K562 (cell line): ENCODE results near the gene TCF12. TPM values are rescaled to one million over a fixed set of nuclear protein-coding genes. Genes with fewer than 3 reads are reported as not detected.

Experiments used
- ATAC-seq: fragments of 200-7000 bp; cut with Tn5 transposase; 3 replicates; pipeline ENCODE4 v1.9.1; 2020; ENCODE audit warnings: moderate library complexity
- BruUV-seq: library from RNA; stranded (reverse); fragments of 400-500 nt; replicated peaks from 2 replicates; lab custom pipeline; 2021; lab: Mats Ljungman, UMichigan
- CTCF ChIA-PET: fragments of 300-600 bp; formaldehyde crosslinking; extraction: SDS; loops from one replicate; lab custom pipeline; 2021; ENCODE audit warnings: low intra/inter-chr PET ratio; lab: Yijun Ruan, JAX
- POLR2A ChIA-PET: fragments of 300-600, 350-650 bp; sonication (Branson Sonifier 250); formaldehyde crosslinking; extraction: SDS; loops from one replicate; lab custom pipeline; 2021; ENCODE audit warnings: antibody characterized with exemption, inconsistent platforms; lab: Yijun Ruan, JAX
- DNase-seq, 4 experiments: peaks; one replicate each; pipeline versions ENCODE4 v3.0.0 to v3.0.0-alpha.2; 2011 to 2018; ENCODE audit warnings: low spot score in 3 of 4, mixed read lengths in 3 of 4; ENCODE audit errors: extremely low read depth in 1 of 4
- FAIRE-seq: peaks from 2 replicates; lab custom pipeline; 2011; peaks lifted over from hg19 to GRCh38; lab: Jason Lieb, UNC
- H2AFZ ChIP-seq: 2 replicates; pipeline ENCODE4 v1.6.0; 2011; ENCODE audit warnings: low read depth, low read length, control low read depth, inconsistent platforms
- H3K27ac ChIP-seq: fragments of 200-600 bp; 3 replicates; pipeline ENCODE4 v1.8.0; 2011; ENCODE audit warnings: low read depth, mild to moderate bottlenecking, control low read depth, inconsistent platforms, low read length, moderate library complexity, mixed read lengths; ENCODE audit errors: extremely low read depth
- H3K27me3 ChIP-seq, 2 experiments: fragments of 300-600 bp in 1 of 2; 2 replicates in 1 of 2; 3 replicates in 1 of 2; pipeline versions ENCODE4 v1.6.0 to v1.8.0; 2011; ENCODE audit warnings: inconsistent platforms in 2 of 2, low read length in 2 of 2, mild to moderate bottlenecking in 1 of 2, mixed read lengths in 1 of 2, moderate library complexity in 1 of 2; ENCODE audit not compliant: control insufficient read depth in 2 of 2, insufficient read depth in 2 of 2
- H3K36me3 ChIP-seq: fragments of 300-600 bp; 3 replicates; pipeline ENCODE4 v1.8.0; 2011; ENCODE audit warnings: mild to moderate bottlenecking, low read length, inconsistent platforms; ENCODE audit not compliant: control insufficient read depth, insufficient read depth
- H3K4me1 ChIP-seq, 2 experiments: fragments of 200-600 bp in 1 of 2; replicated peaks in 1 of 2; 2 replicates in 1 of 2; 3 replicates in 1 of 2; pipeline versions ENCODE4 v1.5.1 to v1.8.0; 2011; ENCODE audit warnings: inconsistent platforms in 2 of 2, low read length in 2 of 2, mild to moderate bottlenecking in 1 of 2, mixed read lengths in 1 of 2, moderate library complexity in 1 of 2; ENCODE audit not compliant: control insufficient read depth in 2 of 2, insufficient read depth in 2 of 2
- H3K4me2 ChIP-seq: 2 replicates; pipeline ENCODE4 v1.6.1; 2011; ENCODE audit warnings: low read length, control low read depth, inconsistent platforms, mixed read lengths; ENCODE audit not compliant: insufficient read depth
- H3K4me3 ChIP-seq: fragments of 200-600 bp; sonication (generic), shearing (Covaris generic); 2 replicates; pipeline ENCODE4 v1.5.1; 2016; ENCODE audit warnings: control low read depth, inconsistent platforms
- H3K79me2 ChIP-seq: fragments of 200-600 bp; 3 replicates; pipeline ENCODE4 v1.8.0; 2011; ENCODE audit warnings: low read length, inconsistent platforms; ENCODE audit not compliant: control insufficient read depth, insufficient read depth
- H3K9ac ChIP-seq, 2 experiments: 2 replicates each; pipeline versions ENCODE4 v1.6.0 to v1.6.1; 2011; ENCODE audit warnings: low read depth in 2 of 2, low read length in 2 of 2, control low read depth in 1 of 2, inconsistent platforms in 1 of 2, mild to moderate bottlenecking in 1 of 2, mixed read lengths in 1 of 2; ENCODE audit not compliant: insufficient read depth in 1 of 2
- H3K9me1 ChIP-seq: one replicate; pipeline ENCODE4 v1.6.0; 2011; ENCODE audit warnings: inconsistent platforms, mild to moderate bottlenecking, low read length, moderate library complexity; ENCODE audit not compliant: control insufficient read depth, insufficient read depth
- H3K9me3 ChIP-seq: replicated peaks from 2 replicates; pipeline ENCODE4 v1.5.1; 2011; ENCODE audit warnings: low read depth, low read length, inconsistent platforms; ENCODE audit not compliant: control insufficient read depth, insufficient read depth
- H4K20me1 ChIP-seq: replicated peaks from 2 replicates; pipeline ENCODE4 v1.6.1; 2011; ENCODE audit warnings: low read length, inconsistent platforms, mixed read lengths; ENCODE audit not compliant: control insufficient read depth, insufficient read depth
- CEBPB ChIP-seq: fragments of 450-650 bp; IDR thresholded peaks from 2 replicates; pipeline ENCODE4 v1.6.1; 2016; ENCODE audit warnings: missing genetic modification characterization, missing compliant biosample characterization
- HNRNPH1 ChIP-seq: fragments of 200-400 bp; formaldehyde crosslinking; optimal IDR thresholded peaks from 2 replicates; pipeline ENCODE3; 2017; ENCODE audit warnings: low read depth, mild to moderate bottlenecking, low read length, moderate library complexity
- MEIS2 ChIP-seq: fragments of 450-650 bp; IDR thresholded peaks from 2 replicates; pipeline ENCODE4 v1.6.1; 2014; ENCODE audit warnings: mild to moderate bottlenecking; ENCODE audit not compliant: partially characterized antibody
- RBM25 ChIP-seq: fragments of 200-400 bp; formaldehyde crosslinking; IDR thresholded peaks from 2 replicates; pipeline ENCODE4 v1.6.1; 2018; ENCODE audit warnings: low read length, low read depth, moderate library complexity; ENCODE audit not compliant: severe bottlenecking
- SPI1 ChIP-seq: IDR thresholded peaks from 2 replicates; pipeline ENCODE4 v1.6.1; 2011; ENCODE audit warnings: low read depth, low read length, control low read depth, borderline replicate concordance
- ZNF121 ChIP-seq: sonication (generic); formaldehyde crosslinking; conservative IDR thresholded peaks from 2 replicates; pipeline ENCODE4 v1.8.0; 2022; ENCODE audit warnings: missing genetic modification reagents
- ZNF384 ChIP-seq: IDR thresholded peaks from 2 replicates; pipeline ENCODE4 v1.6.1; 2012; ENCODE audit warnings: low read depth, low read length, improper control_type of control experiment
- ZNF592 ChIP-seq: fragments of 450-650 bp; IDR thresholded peaks from 2 replicates; pipeline ENCODE4 v1.6.1; 2017; ENCODE audit warnings: antibody characterized with exemption, mild to moderate bottlenecking
- ZZZ3 ChIP-seq: fragments of 450-650 bp; IDR thresholded peaks from 2 replicates; pipeline ENCODE4 v1.6.1; 2016; ENCODE audit warnings: antibody characterized with exemption, mild to moderate bottlenecking, moderate library complexity
- WGBS: fragments of 100-300 bp; shearing (Covaris generic); methylation state at CpG from one replicate; pipeline ENCODE4 v1.1.6; 2016; ENCODE audit warnings: low coverage, mixed read lengths; ENCODE audit not compliant: insufficient coverage; ENCODE audit errors: missing lambda C conversion rate; 5-methylcytosine and 5-hydroxymethylcytosine counted together
- in situ Hi-C: fragments of 300-500 bp; cut with MboI; formaldehyde crosslinking; loops from 4 replicates; pipeline ENCODE4 v1.15.0; 2018; ENCODE audit warnings: inconsistent platforms, mixed read lengths
- intact Hi-C: fragments of 100-400 bp; cut with micrococcal nuclease; formaldehyde crosslinking; loops from 2 replicates; pipeline ENCODE4 v1.14.2; 2022
- polyA plus RNA-seq, 8 experiments: library from polyadenylated mRNA; depleted of rRNA in 4 of 8; stranded (reverse) in 5 of 8; unstranded in 3 of 8; fragments of >200 nt; fragmentation: Nextera tagmentation in 2 of 8; fragmentation: Illumina TruSeq in 1 of 8; extraction: Ambion mirVana in 2 of 8; extraction: Trizol in 1 of 8; gene quantifications; 2 replicates each; pipeline versions ENCODE4 v1.2.1 to v1.2.3, GENCODE V29; 2011 to 2014; ENCODE audit warnings: inconsistent platforms in 1 of 8, missing spikeins in 1 of 8
- total RNA-seq, 7 experiments: library from RNA; depleted of rRNA in 6 of 7; stranded (reverse); fragments of >200 nt in 6 of 7; fragmentation: Illumina TruSeq in 2 of 7; extraction: Trizol in 2 of 7; gene quantifications; 2 replicates each; pipeline versions ENCODE4 v1.2.1 to v1.2.3, GENCODE V29; 2011 to 2021; ENCODE audit warnings: low replicate concordance in 1 of 7
- TF ChIP-seq, protein P1 (sequence below), 2 experiments: fragments of 150-350 bp in 1 of 2; IDR thresholded peaks; 2 replicates each; pipeline ENCODE4 v1.6.1; 2012 to 2016; ENCODE audit warnings: low read depth in 2 of 2, low read length in 2 of 2, mild to moderate bottlenecking in 1 of 2, moderate library complexity in 1 of 2

Gene TCF12
- total and polyA plus RNA-seq, 9 of the 15 experiments (the other 6 are each of a cell fraction or from before 2014, with no cell fraction given): 10.5 to 132 (median 52.9) TPM

DNA sequence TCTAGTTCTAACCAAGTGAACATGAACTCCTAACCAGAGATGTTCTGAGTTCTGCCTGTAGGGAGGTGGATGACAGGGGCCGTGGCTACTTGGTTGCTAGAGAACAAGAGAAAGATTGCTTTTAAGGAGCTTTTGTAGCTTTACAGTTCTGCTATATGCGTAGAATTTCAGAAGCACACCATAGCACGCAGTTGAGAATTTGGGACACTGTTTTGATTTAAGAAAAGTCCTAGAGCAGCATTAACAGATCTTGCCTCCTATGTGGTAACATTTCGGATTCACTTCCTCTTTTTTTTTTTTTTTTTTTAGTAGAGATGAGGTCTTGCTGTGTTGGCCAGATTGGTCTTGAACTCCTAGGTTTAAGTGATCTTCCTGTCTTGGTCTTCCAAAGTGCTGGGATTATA lies 181.7 kb downstream of the TCF12 start:
- no peak for ATAC-seq
- ChIA-PET CTCF (no interaction called here), POLR2A (no interaction called here)
- TF ChIP-seq SPI1 (peak; percentile 95), ZNF384 (peak; percentile 62), ZNF121 (CRISPR knock-in tag) (peak; percentile 76), CEBPB (0 out of 2 replicates have a peak, but pooled peaks have one; percentile 11), ZZZ3 (no peak), RBM25 (peak; percentile 24), HNRNPH1 (no peak), ZNF592 (no peak), MEIS2 (no peak)
- TF ChIP-seq, protein P1, sequence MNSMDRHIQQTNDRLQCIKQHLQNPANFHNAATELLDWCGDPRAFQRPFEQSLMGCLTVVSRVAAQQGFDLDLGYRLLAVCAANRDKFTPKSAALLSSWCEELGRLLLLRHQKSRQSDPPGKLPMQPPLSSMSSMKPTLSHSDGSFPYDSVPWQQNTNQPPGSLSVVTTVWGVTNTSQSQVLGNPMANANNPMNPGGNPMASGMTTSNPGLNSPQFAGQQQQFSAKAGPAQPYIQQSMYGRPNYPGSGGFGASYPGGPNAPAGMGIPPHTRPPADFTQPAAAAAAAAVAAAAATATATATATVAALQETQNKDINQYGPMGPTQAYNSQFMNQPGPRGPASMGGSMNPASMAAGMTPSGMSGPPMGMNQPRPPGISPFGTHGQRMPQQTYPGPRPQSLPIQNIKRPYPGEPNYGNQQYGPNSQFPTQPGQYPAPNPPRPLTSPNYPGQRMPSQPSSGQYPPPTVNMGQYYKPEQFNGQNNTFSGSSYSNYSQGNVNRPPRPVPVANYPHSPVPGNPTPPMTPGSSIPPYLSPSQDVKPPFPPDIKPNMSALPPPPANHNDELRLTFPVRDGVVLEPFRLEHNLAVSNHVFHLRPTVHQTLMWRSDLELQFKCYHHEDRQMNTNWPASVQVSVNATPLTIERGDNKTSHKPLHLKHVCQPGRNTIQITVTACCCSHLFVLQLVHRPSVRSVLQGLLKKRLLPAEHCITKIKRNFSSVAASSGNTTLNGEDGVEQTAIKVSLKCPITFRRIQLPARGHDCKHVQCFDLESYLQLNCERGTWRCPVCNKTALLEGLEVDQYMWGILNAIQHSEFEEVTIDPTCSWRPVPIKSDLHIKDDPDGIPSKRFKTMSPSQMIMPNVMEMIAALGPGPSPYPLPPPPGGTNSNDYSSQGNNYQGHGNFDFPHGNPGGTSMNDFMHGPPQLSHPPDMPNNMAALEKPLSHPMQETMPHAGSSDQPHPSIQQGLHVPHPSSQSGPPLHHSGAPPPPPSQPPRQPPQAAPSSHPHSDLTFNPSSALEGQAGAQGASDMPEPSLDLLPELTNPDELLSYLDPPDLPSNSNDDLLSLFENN (IDR thresholded peaks at IDR 0.05; ENCODE audit: low read depth in 2 of 2, low read length in 2 of 2): no peak
- no peaks in the 10 kb centered on the region for H3K9me3 ChIP-seq
- H3K4me3 ChIP-seq: no peak overlapping the region
- DNase-seq: no peak
- H3K27me3 ChIP-seq: no peaks in the 10 kb centered on the region
- in situ Hi-C loops: no loop called here
- no peaks in the 10 kb centered on the region for H3K9me1 ChIP-seq
- H3K4me1 ChIP-seq: no peaks in the 10 kb centered on the region
- H3K9ac ChIP-seq: no peak overlapping the region
- intact Hi-C loops: no loop called here
- no peak overlapping the region for H2AFZ ChIP-seq
- no peaks in the 10 kb centered on the region for H3K79me2 ChIP-seq
- H3K36me3 ChIP-seq: no peaks in the 10 kb centered on the region
- 75% methylated on average over 4 of the region's 4 CpGs for WGBS
- no peak overlapping the region for H3K27ac ChIP-seq
- BruUV-seq: no TSS peak
- H4K20me1 ChIP-seq: no peaks in the 10 kb centered on the region
- FAIRE-seq: no peak
- no peak overlapping the region for H3K4me2 ChIP-seq
